Adrenal gland (tissue), 5 donors: ENCODE measurements around the gene TLR10.

ENCODE experiments used
- CTCF ChIP-seq, 6 experiments: fragments of 450-650 bp in 4 of 6; fragments of 200-600 bp in 2 of 6; sonication (generic) in 1 of 6; IDR thresholded peaks; 1 replicate in 5 of 6; 2 replicates in 1 of 6; pipeline versions ENCODE4 v1.5.1 to v1.8.0; 2016 to 2021; ENCODE audit warnings: antibody characterized with exemption in 6 of 6, mild to moderate bottlenecking in 2 of 6, moderate library complexity in 1 of 6
- POLR2A ChIP-seq, 2 donors: fragments of 450-650 bp; IDR thresholded peaks; one replicate each; pipeline ENCODE4 v1.6.1; 2017; ENCODE audit warnings: antibody characterized with exemption in 2 of 2, mild to moderate bottlenecking in 2 of 2, moderate library complexity in 1 of 2
- donor health status: DM: no; HTN: no; CAD: no.

GRCh38 chr4:38803833-38804653 is 21.3 kb upstream of the TLR10 start:
- TF ChIP-seq CTCF (IDR thresholded peaks at IDR 0.05) = no peak
- TF ChIP-seq POLR2A (IDR thresholded peaks at IDR 0.05) = no peak
